ENCODE results near the gene CCDC106. TPM values are rescaled to one million over a fixed set of nuclear protein-coding genes. Genes with fewer than 3 reads are reported as not detected.

CCDC106 gene
- total and polyA plus RNA-seq, 7 donors, result 5.5 to 22.9 (median 16.6) TPM

DNA sequence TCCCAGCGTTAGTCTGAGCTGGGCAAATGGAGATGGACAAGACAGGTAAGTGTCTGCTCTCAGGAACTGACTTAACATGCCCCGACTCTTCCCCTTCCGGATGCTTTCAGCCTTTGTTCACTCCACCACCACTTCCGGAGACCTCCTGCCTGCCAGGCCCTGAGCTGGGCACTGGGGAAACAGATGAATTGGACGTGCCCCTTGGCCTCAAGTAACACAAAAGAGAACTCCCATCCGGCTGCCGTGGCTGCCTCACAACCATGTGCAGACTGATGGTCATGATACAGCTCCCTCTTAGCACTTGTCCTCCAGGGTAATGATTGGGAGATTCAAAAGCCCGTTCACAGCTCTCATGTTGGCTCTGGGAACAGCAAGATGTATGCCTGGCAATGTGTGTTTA lies 30.6 kb upstream of the CCDC106 start:
- Histone ChIP-seq H3K4me3 (no peak overlapping the region), H3K4me1 (no peaks in the 10 kb centered on the region), H3K27ac (no peak overlapping the region), H3K36me3 (peaks cover 17 to 61% (median 37%) of the 10 kb centered on the region in 4 donors), H3K27me3 (no peaks in the 10 kb centered on the region), H3K9me3 (no peaks in the 10 kb centered on the region)
- no peak for DNase-seq
- 91 to 93% methylated on average over 8 of the region's 8 CpGs for WGBS, 2 donors
- intact Hi-C loops (cut with DNase I), result no loop called here
- TF ChIP-seq EP300 (IDR thresholded peaks at IDR 0.05), result no peak
- TF ChIP-seq, protein P1, sequence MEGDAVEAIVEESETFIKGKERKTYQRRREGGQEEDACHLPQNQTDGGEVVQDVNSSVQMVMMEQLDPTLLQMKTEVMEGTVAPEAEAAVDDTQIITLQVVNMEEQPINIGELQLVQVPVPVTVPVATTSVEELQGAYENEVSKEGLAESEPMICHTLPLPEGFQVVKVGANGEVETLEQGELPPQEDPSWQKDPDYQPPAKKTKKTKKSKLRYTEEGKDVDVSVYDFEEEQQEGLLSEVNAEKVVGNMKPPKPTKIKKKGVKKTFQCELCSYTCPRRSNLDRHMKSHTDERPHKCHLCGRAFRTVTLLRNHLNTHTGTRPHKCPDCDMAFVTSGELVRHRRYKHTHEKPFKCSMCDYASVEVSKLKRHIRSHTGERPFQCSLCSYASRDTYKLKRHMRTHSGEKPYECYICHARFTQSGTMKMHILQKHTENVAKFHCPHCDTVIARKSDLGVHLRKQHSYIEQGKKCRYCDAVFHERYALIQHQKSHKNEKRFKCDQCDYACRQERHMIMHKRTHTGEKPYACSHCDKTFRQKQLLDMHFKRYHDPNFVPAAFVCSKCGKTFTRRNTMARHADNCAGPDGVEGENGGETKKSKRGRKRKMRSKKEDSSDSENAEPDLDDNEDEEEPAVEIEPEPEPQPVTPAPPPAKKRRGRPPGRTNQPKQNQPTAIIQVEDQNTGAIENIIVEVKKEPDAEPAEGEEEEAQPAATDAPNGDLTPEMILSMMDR (IDR thresholded peaks at IDR 0.05), result no peak
- TF ChIP-seq POLR2AphosphoS5 (IDR thresholded peaks at IDR 0.05), result no peak
- no peak for TF ChIP-seq POLR2A (IDR thresholded peaks at IDR 0.05)

DNA sequence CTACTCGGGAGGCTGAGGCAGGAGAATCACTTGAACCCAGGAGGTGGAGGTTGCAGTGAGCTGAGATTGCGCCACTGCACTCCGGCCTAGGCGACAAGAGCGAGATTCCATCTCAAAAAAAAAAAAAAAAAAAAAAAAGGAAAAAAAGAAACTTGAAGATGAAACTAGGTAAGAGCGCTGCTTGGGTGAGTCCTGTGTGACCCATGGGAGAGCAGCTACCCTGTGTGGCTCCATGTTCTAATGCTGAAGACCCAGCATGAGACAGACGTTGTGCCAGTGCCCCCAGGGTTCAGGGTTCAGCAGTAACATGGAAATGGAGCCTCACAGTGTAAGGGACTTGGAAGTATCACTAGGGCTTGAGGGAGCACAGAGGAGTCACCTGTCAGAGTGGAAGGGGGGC lies 29.6 kb upstream of the CCDC106 start:
- Histone ChIP-seq H3K4me1 (peaks cover 0 to 2% (median 2%) of the 10 kb centered on the region in 4 donors), H3K27me3 (no peaks in the 10 kb centered on the region), H3K27ac (peak overlapping the region in 1 of 4 donors; percentile 51), H3K9me3 (no peaks in the 10 kb centered on the region), H3K36me3 (peaks cover 17 to 61% (median 37%) of the 10 kb centered on the region in 4 donors), H3K4me3 (no peak overlapping the region)
- TF ChIP-seq, protein P1 (IDR thresholded peaks at IDR 0.05), result no peak
- TF ChIP-seq POLR2A (IDR thresholded peaks at IDR 0.05) (no peak), EP300 (IDR thresholded peaks at IDR 0.05) (no peak), POLR2AphosphoS5 (IDR thresholded peaks at IDR 0.05) (no peak)
- 83 to 91% methylated on average over 7 of the region's 7 CpGs for WGBS, 2 donors
- DNase-seq, result no peak
- intact Hi-C loops (cut with DNase I), result no loop called here

DNA sequence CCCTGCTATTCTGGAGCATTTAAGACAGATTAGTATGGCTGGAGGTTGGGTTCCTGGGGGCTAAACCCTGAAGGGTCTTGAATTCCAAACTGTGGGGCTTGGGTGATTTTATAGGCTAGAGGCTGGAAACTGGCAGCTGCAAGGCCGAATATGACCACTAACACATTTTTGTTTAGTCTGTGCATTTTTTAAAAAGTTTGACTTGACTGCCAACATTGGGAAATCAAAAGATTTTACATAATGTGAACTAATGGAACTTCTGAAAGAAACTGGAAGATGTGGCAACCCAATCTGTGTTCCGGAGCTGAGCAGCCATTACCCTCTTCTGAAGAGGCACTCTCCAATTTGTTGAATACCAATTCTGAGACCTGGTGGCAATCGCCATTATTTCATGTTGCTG lies 28.7 kb upstream of the CCDC106 start:
- DNase-seq, result no peak
- intact Hi-C loops (cut with DNase I), result no loop called here
- H3K9me3 ChIP-seq, result no peaks in the 10 kb centered on the region
- peaks cover 17 to 53% (median 35%) of the 10 kb centered on the region in 4 donors for H3K36me3 ChIP-seq
- no peak overlapping the region for H3K4me3 ChIP-seq
- peaks cover 0 to 8% (median 7%) of the 10 kb centered on the region in 4 donors for H3K4me1 ChIP-seq
- no peak for TF ChIP-seq POLR2A (IDR thresholded peaks at IDR 0.05)
- TF ChIP-seq POLR2AphosphoS5 (IDR thresholded peaks at IDR 0.05), result no peak
- TF ChIP-seq, protein P1 (IDR thresholded peaks at IDR 0.05), result no peak
- no peak for TF ChIP-seq EP300 (IDR thresholded peaks at IDR 0.05)
- 78 to 84% methylated on average over 3 of the region's 3 CpGs for WGBS, 2 donors
- H3K27ac ChIP-seq, result peak overlapping the region in 1 of 4 donors; percentile 51
- no peaks in the 10 kb centered on the region for H3K27me3 ChIP-seq

DNA sequence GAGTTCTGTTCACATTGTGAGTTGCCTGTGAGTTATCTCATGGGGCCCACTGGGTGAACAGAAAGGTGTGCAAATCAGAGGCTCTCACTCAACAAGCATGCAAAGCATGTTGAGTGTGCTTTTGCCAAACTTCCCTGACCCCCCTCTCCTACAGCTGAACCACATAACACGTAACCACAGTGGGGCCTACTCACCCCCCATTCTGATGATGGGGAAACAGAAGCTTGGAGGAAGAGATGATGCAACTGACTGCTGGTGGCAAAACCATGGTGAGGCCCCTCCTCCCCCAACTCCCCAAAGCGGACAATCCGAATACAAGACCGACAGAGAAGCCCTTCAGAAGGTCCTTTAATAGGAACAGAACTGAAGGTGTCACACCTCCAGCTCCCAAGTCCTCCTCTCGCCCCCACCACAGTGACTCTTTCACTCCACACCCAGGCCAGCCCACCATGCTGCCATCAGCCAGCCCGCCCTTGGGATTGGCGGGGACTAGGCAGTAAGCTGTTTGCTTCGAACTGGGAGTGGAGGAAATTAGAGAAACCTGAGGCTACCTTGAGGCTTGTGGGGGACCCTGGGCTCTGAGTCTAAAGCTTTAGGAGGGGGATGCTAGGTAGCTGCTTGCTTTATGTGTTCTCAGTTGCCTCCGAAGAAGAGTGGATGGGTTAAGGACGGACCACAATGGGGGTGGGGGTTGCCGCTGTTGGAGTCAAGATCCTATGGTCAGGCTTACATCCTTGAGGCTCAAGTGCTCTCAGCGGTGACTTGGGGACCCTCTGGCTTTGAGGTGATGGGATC lies 27.4 kb upstream of the CCDC106 start:
- 83 to 93% methylated on average over 12 of the region's 12 CpGs for WGBS, 2 donors
- no peak overlapping the region for H3K4me3 ChIP-seq
- H3K36me3 ChIP-seq, result peaks cover 11 to 41% (median 24%) of the 10 kb centered on the region in 4 donors
- TF ChIP-seq POLR2AphosphoS5 (IDR thresholded peaks at IDR 0.05), result no peak
- TF ChIP-seq EP300 (IDR thresholded peaks at IDR 0.05), result no peak
- TF ChIP-seq, protein P1 (IDR thresholded peaks at IDR 0.05), result no peak
- TF ChIP-seq POLR2A (IDR thresholded peaks at IDR 0.05), result no peak
- no peak for DNase-seq
- no peaks in the 10 kb centered on the region for H3K9me3 ChIP-seq
- H3K4me1 ChIP-seq, result peaks cover 0 to 14% (median 13%) of the 10 kb centered on the region in 4 donors
- H3K27me3 ChIP-seq, result no peaks in the 10 kb centered on the region
- H3K27ac ChIP-seq, result no peak overlapping the region
- intact Hi-C loops (cut with DNase I), result no loop called here
